SU-DHL-6 (cell line): ENCODE measurements around the gene CYBA.

Source experiments
- H2AFZ ChIP-seq: fragments of 200-600 bp; sonication (generic); 2 replicates; pipeline ENCODE4 v1.6.1; 2014; ENCODE audit warnings: low read depth, mild to moderate bottlenecking, moderate library complexity, mixed read lengths, antibody characterized with exemption, low read length; ENCODE audit not compliant: severe bottlenecking
- H3F3A ChIP-seq: fragments of 200-600 bp; shearing (Covaris generic); 2 replicates; pipeline ENCODE4 v1.6.0; 2016; ENCODE audit warnings: antibody characterized with exemption, mild to moderate bottlenecking; ENCODE audit not compliant: insufficient read depth
- H3K27ac ChIP-seq: fragments of 200-600 bp; sonication (generic); 2 replicates; pipeline ENCODE4 v1.5.1; 2016; ENCODE audit warnings: low read depth, mild to moderate bottlenecking, low read length, moderate library complexity, mixed read lengths
- H3K27me3 ChIP-seq: fragments of 200-600 bp; sonication (generic), shearing (Covaris generic); 2 replicates; pipeline ENCODE4 v1.6.0; 2014; ENCODE audit warnings: mild to moderate bottlenecking, low read length
- H3K36me3 ChIP-seq: fragments of 200-600 bp; sonication (generic); 2 replicates; pipeline ENCODE4 v1.6.1; 2014; ENCODE audit warnings: mild to moderate bottlenecking, low read length, mixed read lengths
- H3K4me2 ChIP-seq: fragments of 300-600, 200-600 bp; shearing (Covaris generic), sonication (generic); 2 replicates; pipeline ENCODE4 v1.6.0; 2014; ENCODE audit warnings: low read length, low read depth, mild to moderate bottlenecking; ENCODE audit not compliant: poor library complexity, severe bottlenecking
- H3K4me3 ChIP-seq: fragments of 200-600 bp; sonication (generic); 2 replicates; pipeline ENCODE4 v1.5.1; 2014; ENCODE audit warnings: antibody characterized with exemption, low read length, mild to moderate bottlenecking, mixed read lengths; ENCODE audit not compliant: insufficient read depth, poor library complexity, severe bottlenecking
- H3K79me2 ChIP-seq: fragments of 200-600 bp; sonication (generic); 2 replicates; pipeline ENCODE4 v1.6.1; 2014; ENCODE audit warnings: mild to moderate bottlenecking, low read length, moderate library complexity; ENCODE audit not compliant: insufficient read depth
- H3K9ac ChIP-seq: fragments of 200-600 bp; sonication (generic); 2 replicates; pipeline ENCODE4 v1.7.0; 2014; ENCODE audit warnings: mild to moderate bottlenecking, low read length
- H3K9me2 ChIP-seq: fragments of 200-600 bp; sonication (generic); replicated peaks from 2 replicates; pipeline ENCODE4 v1.6.1; 2014; ENCODE audit warnings: low read length; ENCODE audit not compliant: insufficient read depth
- H3K9me3 ChIP-seq: fragments of 200-600 bp; sonication (generic); 2 replicates; pipeline ENCODE4 v1.6.1; 2014; ENCODE audit warnings: low read length, mixed read lengths; ENCODE audit not compliant: insufficient read depth
- H4K20me1 ChIP-seq: fragments of 200-600 bp; sonication (generic); 2 replicates; pipeline ENCODE4 v1.6.1; 2014; ENCODE audit warnings: low read depth, mild to moderate bottlenecking, antibody characterized with exemption, low read length, moderate library complexity, mixed read lengths
- EZH2phosphoT487 ChIP-seq: fragments of 200-600 bp; sonication (generic), shearing (Covaris generic); conservative IDR thresholded peaks from 2 replicates; pipeline ENCODE4 v1.6.1; 2018; ENCODE audit warnings: mild to moderate bottlenecking, antibody characterized with exemption, low read length, moderate library complexity, mixed read lengths
- TF ChIP-seq, protein P1 (sequence below): fragments of 200-600 bp; sonication (generic); IDR thresholded peaks from one replicate; pipeline ENCODE4 v1.5.1; 2017; ENCODE audit warnings: antibody characterized with exemption, mild to moderate bottlenecking, low read length, moderate library complexity; ENCODE audit not compliant: insufficient read depth, poor library complexity, severe bottlenecking

The CYBA gene

DNA sequence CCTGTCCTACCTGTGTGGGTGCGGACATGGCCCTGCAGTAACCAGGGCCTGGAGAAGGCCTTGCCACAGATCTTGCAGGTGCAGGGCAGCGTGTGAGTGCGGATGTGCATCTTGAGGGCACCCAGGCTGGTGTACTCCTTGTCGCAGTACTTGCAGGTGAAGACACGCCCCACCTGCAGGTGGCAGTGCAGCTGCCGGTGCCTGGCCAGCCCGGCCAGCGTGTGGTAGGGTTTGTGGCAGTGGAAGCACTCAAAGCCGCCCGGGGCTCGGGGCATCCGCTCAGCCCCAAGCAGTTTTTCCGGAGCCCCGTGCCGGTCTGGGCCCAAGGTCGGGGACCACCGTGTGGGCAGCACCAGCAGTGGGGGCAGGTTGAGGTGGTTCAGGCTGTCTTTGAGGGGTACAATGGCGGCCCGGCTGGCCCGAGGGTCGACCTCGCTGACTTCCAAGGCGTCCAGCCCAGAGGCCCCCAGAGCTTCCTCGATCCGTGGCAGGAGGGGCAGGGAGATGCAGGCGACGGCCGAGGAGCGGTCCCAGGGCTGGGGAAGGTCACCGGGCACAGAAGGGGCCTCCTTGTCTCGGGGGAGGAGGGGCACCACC, 30.3 kb upstream of the CYBA start:
- peak overlapping the region; percentile 23 for H3K4me3 ChIP-seq

DNA sequence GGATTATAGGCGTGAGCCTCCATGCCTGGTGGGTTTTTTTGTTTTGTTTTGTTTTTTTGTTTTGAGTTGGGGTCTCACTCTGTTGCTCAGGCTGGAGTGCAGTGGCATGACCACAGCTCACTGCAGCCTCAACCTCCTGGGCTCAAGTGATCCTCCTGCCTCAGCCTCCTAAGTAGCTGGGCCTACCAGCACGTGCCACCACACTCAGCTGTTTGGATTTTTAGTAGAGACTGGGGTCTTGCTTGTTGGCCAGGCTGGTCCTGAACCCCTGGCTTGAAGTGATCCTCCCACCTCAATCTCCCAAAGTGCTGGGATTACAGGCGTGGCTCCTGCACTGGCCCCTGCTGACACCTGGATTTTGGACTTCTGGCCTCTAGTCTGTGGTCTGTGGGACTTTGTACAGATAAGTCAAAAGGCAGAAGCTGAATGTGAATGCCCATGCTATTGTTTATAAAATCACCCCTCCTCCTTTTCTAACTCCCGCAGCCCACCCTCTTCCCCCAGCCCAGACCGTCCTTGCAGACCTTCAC, 29.8 kb upstream of the CYBA start:
- Histone ChIP-seq H3K4me3 (no peak overlapping the region), H3F3A (peaks cover 14% of the 10 kb centered on the region), H3K9me2 (no peaks in the 10 kb centered on the region), H4K20me1 (no peaks in the 10 kb centered on the region), H3K27me3 (no peaks in the 10 kb centered on the region), H3K36me3 (no peaks in the 10 kb centered on the region), H3K4me2 (peak overlapping the region; percentile 58), H3K27ac (peak overlapping the region; percentile 83), H2AFZ (no peak overlapping the region), H3K9ac (peak overlapping the region; percentile 51; the same call in 1 of the 2 replicates), H3K9me3 (no peaks in the 10 kb centered on the region), H3K79me2 (no peaks in the 10 kb centered on the region)
- no peak for TF ChIP-seq EZH2phosphoT487
- TF ChIP-seq, protein P1, sequence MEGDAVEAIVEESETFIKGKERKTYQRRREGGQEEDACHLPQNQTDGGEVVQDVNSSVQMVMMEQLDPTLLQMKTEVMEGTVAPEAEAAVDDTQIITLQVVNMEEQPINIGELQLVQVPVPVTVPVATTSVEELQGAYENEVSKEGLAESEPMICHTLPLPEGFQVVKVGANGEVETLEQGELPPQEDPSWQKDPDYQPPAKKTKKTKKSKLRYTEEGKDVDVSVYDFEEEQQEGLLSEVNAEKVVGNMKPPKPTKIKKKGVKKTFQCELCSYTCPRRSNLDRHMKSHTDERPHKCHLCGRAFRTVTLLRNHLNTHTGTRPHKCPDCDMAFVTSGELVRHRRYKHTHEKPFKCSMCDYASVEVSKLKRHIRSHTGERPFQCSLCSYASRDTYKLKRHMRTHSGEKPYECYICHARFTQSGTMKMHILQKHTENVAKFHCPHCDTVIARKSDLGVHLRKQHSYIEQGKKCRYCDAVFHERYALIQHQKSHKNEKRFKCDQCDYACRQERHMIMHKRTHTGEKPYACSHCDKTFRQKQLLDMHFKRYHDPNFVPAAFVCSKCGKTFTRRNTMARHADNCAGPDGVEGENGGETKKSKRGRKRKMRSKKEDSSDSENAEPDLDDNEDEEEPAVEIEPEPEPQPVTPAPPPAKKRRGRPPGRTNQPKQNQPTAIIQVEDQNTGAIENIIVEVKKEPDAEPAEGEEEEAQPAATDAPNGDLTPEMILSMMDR: no peak

More for the DNA sequence above, 30.3 kb upstream of the CYBA start:
- Histone ChIP-seq H3K4me2 (peak overlapping the region; percentile 58), H3K79me2 (no peaks in the 10 kb centered on the region), H3K27ac (peak overlapping the region; percentile 83), H4K20me1 (no peaks in the 10 kb centered on the region), H3K27me3 (no peaks in the 10 kb centered on the region), H3K9ac (peak overlapping the region; percentile 51), H3K36me3 (no peaks in the 10 kb centered on the region), H3F3A (peaks cover 14% of the 10 kb centered on the region), H3K9me2 (no peaks in the 10 kb centered on the region), H2AFZ (peak overlapping the region; percentile 59), H3K9me3 (no peaks in the 10 kb centered on the region)
- TF ChIP-seq EZH2phosphoT487: no peak
- TF ChIP-seq, protein P1: peak; percentile 63

DNA sequence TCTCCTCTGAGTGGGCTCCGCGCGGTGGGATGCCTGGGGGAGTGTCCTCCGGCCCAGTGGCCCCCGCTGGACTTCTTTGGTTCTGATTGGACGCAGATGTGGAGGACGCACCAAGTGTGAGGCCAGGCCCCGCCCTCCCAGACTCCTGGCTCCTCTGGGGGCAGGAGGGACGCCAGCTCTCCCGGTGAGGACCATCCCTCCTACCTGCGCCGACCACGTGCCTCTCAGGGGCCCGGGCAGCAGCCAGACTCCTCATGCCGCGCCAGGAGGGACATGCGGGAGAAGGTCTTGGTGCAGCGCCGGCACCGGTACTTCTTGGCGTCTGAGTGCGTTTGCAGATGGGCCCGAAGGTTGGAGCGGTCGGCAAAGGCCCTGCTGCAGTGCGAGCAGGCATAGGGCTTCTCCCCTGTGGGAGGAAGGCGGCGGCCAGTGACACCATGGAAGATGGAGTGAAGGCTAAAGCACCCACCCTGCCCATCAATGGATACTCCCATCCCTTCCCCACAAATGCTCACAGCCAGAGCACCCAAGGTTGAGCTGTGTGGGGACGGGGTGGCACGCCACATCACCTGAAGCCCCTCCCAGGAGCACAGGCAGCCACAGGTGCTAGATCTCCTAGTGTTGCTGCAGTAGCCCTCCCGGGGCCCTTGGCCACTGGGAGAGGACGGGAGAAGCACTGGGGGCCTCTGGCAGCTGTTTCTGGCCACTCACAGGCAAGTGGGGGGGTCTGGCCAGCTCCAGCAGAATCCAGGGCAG, 27.5 kb upstream of the CYBA start:
- H3K36me3 ChIP-seq: no peaks in the 10 kb centered on the region
- no peak overlapping the region for H3K27ac ChIP-seq

More for the DNA sequence above, 27.5 kb upstream of the CYBA start:
- Histone ChIP-seq H3K9me3 (no peaks in the 10 kb centered on the region), H4K20me1 (no peaks in the 10 kb centered on the region), H3F3A (peaks cover 14% of the 10 kb centered on the region), H3K4me3 (no peak overlapping the region), H3K4me2 (no peak overlapping the region), H3K9ac (no peak overlapping the region), H3K27me3 (no peaks in the 10 kb centered on the region), H3K79me2 (no peaks in the 10 kb centered on the region), H2AFZ (no peak overlapping the region), H3K9me2 (no peaks in the 10 kb centered on the region)
- no peak for TF ChIP-seq EZH2phosphoT487
- TF ChIP-seq, protein P1: no peak
